ENCODE measurements around the gene SHMT1.
"Not testable (repeated sequence)": the region's sequence is repeated elsewhere in the genome, so short reads cannot be mapped to it uniquely, and the experiment has no call there.

- not testable (repeated sequence) for TF ChIP-seq TCF7L2 (IDR thresholded peaks at IDR 0.05; ENCODE audit: borderline replicate concordance, low read depth, low read length); PRDM2 (tag by site-specific recombination; IDR thresholded peaks at IDR 0.05; ENCODE audit: borderline replicate concordance); REST (tag by site-specific recombination; IDR thresholded peaks at IDR 0.05)
These were observed 46.0 kb upstream of the SHMT1 start for GRCh38 chr17:18409321-18409720.

Measured in HEK293 (cell line).